Mucosa of descending colon (tissue), 3 donors: ENCODE data around the gene NBPF11. TPM values are rescaled to one million over a fixed set of nuclear protein-coding genes. Genes with fewer than 3 reads are reported as not detected.
"Not testable (repeated sequence)": the region's sequence is repeated elsewhere in the genome, so short reads cannot be mapped to it uniquely, and the experiment has no call there.

Experiments used
- ATAC-seq: fragments of 200-7000 bp; cut with Tn5 transposase; one replicate; pipeline ENCODE4 v1.9.1; 2020; ENCODE audit warnings: mild to moderate bottlenecking, moderate library complexity
- DNase-seq, 3 donors: peaks; one replicate each; pipeline ENCODE4 v3.0.0-alpha.2; 2020
- H3K36me3 ChIP-seq: fragments of 200-600 bp; one replicate; pipeline ENCODE4 v1.8.0; 2021; ENCODE audit warnings: low read depth, mild to moderate bottlenecking
- H3K4me1 ChIP-seq: fragments of 200-600 bp; one replicate; pipeline ENCODE4 v1.8.0; 2021; ENCODE audit warnings: low read depth, mild to moderate bottlenecking
- H3K4me3 ChIP-seq: fragments of 200-600 bp; one replicate; pipeline ENCODE4 v1.8.0; 2021; ENCODE audit warnings: mild to moderate bottlenecking
- H3K9me3 ChIP-seq: fragments of 200-600 bp; one replicate; pipeline ENCODE4 v1.8.0; 2021; ENCODE audit warnings: mild to moderate bottlenecking
- intact Hi-C, 2 donors: fragments of 100-400 bp; cut with DNase I in 1 of 2; cut with micrococcal nuclease in 1 of 2; formaldehyde crosslinking; loops; one replicate each; pipeline versions ENCODE4 v1.11.0 to v1.11.1; 2022; cut with DNase I, micrococcal nuclease
- total RNA-seq, 3 donors: library from RNA; stranded (reverse); fragmentation: NEBNext Ultra II Directional in 2 of 3; extraction: Animal tissue kit (Norgen Biotek cat#: 25700) in 2 of 3; gene quantifications; one replicate each; pipeline versions ENCODE4 v1.2.1 to v1.2.4, GENCODE V29; 2021 to 2023
- donor health status: DM: no; HTN: no; CAD: no; lungs with moderate emphysema.
- donor health status: DM: no; HTN: no; CAD: no.
- donor health status: DM: no; HTN: yes; CAD: no.

Gene NBPF11
- total RNA-seq, 3 donors from 2014 or later = 9.5 to 16.8 (median 12.4) TPM

- ATAC-seq (peak; percentile 72), DNase-seq (peak; percentile 62 to 77 (median 70))
- H3K9me3 ChIP-seq, H3K36me3 ChIP-seq, H3K4me1 ChIP-seq, intact Hi-C loops: not testable (repeated sequence)
- peak overlapping the region; percentile 42 for H3K4me3 ChIP-seq
Measured at GRCh38 chr1:148151371-148151819, 686 bp downstream of the NBPF11 start.

GRCh38 chr1:148150945-148151344, 1.1 kb downstream of the NBPF11 start:
- peak; percentile 20 for ATAC-seq
- intact Hi-C loops = not testable (repeated sequence)

GRCh38 chr1:148150014-148150413, 2.1 kb downstream of the NBPF11 start:
- intact Hi-C loops, H3K36me3 ChIP-seq, H3K4me1 ChIP-seq, H3K4me3 ChIP-seq, ATAC-seq, H3K9me3 ChIP-seq, DNase-seq: not testable (repeated sequence)

More at GRCh38 chr1:148150945-148151344, 1.1 kb downstream of the NBPF11 start:
- H3K9me3 ChIP-seq, DNase-seq, H3K4me3 ChIP-seq, H3K4me1 ChIP-seq, H3K36me3 ChIP-seq: not testable (repeated sequence)

GRCh38 chr1:148149050-148149815, 2.8 kb downstream of the NBPF11 start:
- H3K36me3 ChIP-seq, intact Hi-C loops, H3K9me3 ChIP-seq, ATAC-seq, DNase-seq, H3K4me3 ChIP-seq, H3K4me1 ChIP-seq: not testable (repeated sequence)

GRCh38 chr1:148147052-148147838, 4.8 kb downstream of the NBPF11 start:
- intact Hi-C loops, H3K9me3 ChIP-seq, H3K36me3 ChIP-seq, H3K4me1 ChIP-seq, H3K4me3 ChIP-seq, ATAC-seq: not testable (repeated sequence)
- DNase-seq = peak in 2 of 3 donors; percentile 21 to 35

- H3K4me3 ChIP-seq, ATAC-seq, DNase-seq, intact Hi-C loops, H3K9me3 ChIP-seq, H3K36me3 ChIP-seq, H3K4me1 ChIP-seq: not testable (repeated sequence)
Measured at GRCh38 chr1:148146191-148146997, 5.7 kb downstream of the NBPF11 start.

GRCh38 chr1:148143223-148143622, 8.9 kb downstream of the NBPF11 start:
- H3K9me3 ChIP-seq, DNase-seq, H3K36me3 ChIP-seq, H3K4me3 ChIP-seq, ATAC-seq, H3K4me1 ChIP-seq, intact Hi-C loops: not testable (repeated sequence)

GRCh38 chr1:148141936-148142335, 10.1 kb downstream of the NBPF11 start:
- H3K4me3 ChIP-seq, H3K9me3 ChIP-seq, H3K36me3 ChIP-seq, intact Hi-C loops, ATAC-seq, DNase-seq, H3K4me1 ChIP-seq: not testable (repeated sequence)

GRCh38 chr1:148138606-148139005, 13.5 kb downstream of the NBPF11 start:
- H3K36me3 ChIP-seq, ATAC-seq, H3K9me3 ChIP-seq, H3K4me3 ChIP-seq, DNase-seq, H3K4me1 ChIP-seq, intact Hi-C loops: not testable (repeated sequence)

GRCh38 chr1:148122341-148122740, 29.7 kb downstream of the NBPF11 start:
- ATAC-seq, H3K4me1 ChIP-seq, H3K9me3 ChIP-seq, H3K4me3 ChIP-seq, H3K36me3 ChIP-seq, intact Hi-C loops, DNase-seq: not testable (repeated sequence)

GRCh38 chr1:148120395-148120794, 31.7 kb downstream of the NBPF11 start:
- DNase-seq, H3K4me3 ChIP-seq, intact Hi-C loops, H3K9me3 ChIP-seq, H3K4me1 ChIP-seq, H3K36me3 ChIP-seq, ATAC-seq: not testable (repeated sequence)

GRCh38 chr1:148095732-148096131, 56.3 kb downstream of the NBPF11 start:
- H3K36me3 ChIP-seq, intact Hi-C loops, H3K4me1 ChIP-seq, DNase-seq, H3K4me3 ChIP-seq, H3K9me3 ChIP-seq, ATAC-seq: not testable (repeated sequence)

- H3K9me3 ChIP-seq, H3K36me3 ChIP-seq, intact Hi-C loops, H3K4me1 ChIP-seq, H3K4me3 ChIP-seq, ATAC-seq: not testable (repeated sequence)
- peak in 1 of 3 donors; percentile 3 for DNase-seq
Measured at GRCh38 chr1:148086196-148086595, 65.9 kb downstream of the NBPF11 start.

- H3K4me1 ChIP-seq, H3K36me3 ChIP-seq, H3K4me3 ChIP-seq, H3K9me3 ChIP-seq, DNase-seq, intact Hi-C loops: not testable (repeated sequence)
- ATAC-seq = peak; percentile 93
Measured at GRCh38 chr1:148081205-148081604, 70.9 kb downstream of the NBPF11 start.
